ENCODE data around the gene TNK2. TPM values are rescaled to one million over a fixed set of nuclear protein-coding genes. Genes with fewer than 3 reads are reported as not detected.

Gene TNK2
- polyA plus RNA-seq, 3 donors, result 0.84 to 131 (median 1.8) TPM

DNA sequence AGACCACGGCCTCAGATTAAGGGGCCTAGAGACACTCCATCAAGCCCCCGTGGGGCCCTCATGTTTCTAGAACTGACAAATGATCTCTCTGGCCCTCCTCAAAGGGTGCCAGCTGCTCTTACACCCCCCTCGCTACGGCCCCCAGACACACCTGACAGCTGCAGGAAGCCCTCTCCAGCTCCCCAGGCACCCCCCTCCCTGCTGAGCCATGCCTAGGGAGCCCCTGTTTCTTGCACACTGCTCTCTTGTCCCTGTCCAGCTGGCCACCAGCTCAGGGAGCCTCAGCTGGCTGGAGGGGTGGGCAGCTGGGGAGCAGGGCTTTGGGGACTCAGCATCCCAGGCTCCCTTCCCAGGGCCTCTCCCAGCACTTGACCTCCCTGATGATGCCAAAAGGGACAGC lies 14.8 kb downstream of the TNK2 start:
- Mint-ChIP-seq H3K27ac (peak overlapping the region in 2 of 7 donors; percentile 50 to 73), H3K4me1 (peaks cover 41% of the 10 kb centered on the region)
- peaks cover 63% of the 10 kb centered on the region for H4K20me1 ChIP-seq (ENCODE audit: insufficient read depth, low read length)

DNA sequence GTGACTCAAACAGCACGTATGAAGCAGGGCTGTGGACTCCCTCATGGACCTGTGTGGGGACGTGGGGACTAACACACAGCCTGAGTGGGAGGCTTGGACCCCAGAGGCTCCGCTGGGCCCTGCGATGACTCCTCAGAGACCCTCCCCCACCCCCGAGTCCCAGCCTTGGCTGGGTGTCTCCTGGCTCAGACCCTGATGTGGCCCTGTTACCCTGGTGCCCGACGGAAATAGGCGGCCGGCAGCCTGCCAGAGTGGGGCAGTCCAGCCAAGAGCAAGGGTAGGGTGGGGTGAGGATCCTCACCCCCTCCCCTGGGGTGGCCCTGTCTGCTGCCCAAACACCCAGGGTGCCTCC lies 15.3 kb downstream of the TNK2 start:
- DNase-seq, result no peak
- intact Hi-C loops (cut with micrococcal nuclease), result no loop called here
- H3K9ac ChIP-seq (ENCODE audit: insufficient read depth, low read length, poor library complexity, severe bottlenecking), result no peak overlapping the region
- no peaks in the 10 kb centered on the region for H3K9me3 ChIP-seq (replicated peaks in 1 of 2; ENCODE audit: control insufficient read depth in 1 of 2, insufficient read depth in 1 of 2, low read length in 2 of 2)
- Mint-ChIP-seq H3K4me1 (peaks cover 36% of the 10 kb centered on the region), H3K36me3 (peaks cover 22 to 39% of the 10 kb centered on the region in 2 donors), H3K27ac (peak overlapping the region in 2 of 7 donors; percentile 22 to 50), H3K4me3 (no peak overlapping the region), H3K9me3 (peaks cover 0 to 1% (median 0%) of the 10 kb centered on the region in 7 donors), H3K27me3 (ENCODE audit: low read depth in 3 of 3) (no peaks in the 10 kb centered on the region)
- peak overlapping the region in 1 of 2 donors; percentile 45 for H3K27ac ChIP-seq (ENCODE audit: low read depth in 1 of 2, low read length in 2 of 2)
- H2AFZ ChIP-seq (ENCODE audit: insufficient read depth, low read depth, low read length, poor library complexity, severe bottlenecking), result no peak overlapping the region
- no peaks in the 10 kb centered on the region for H3K27me3 ChIP-seq (ENCODE audit: control insufficient read depth in 2 of 2, insufficient read depth in 2 of 2, low read length in 2 of 2)
- H3K79me2 ChIP-seq (ENCODE audit: insufficient read depth, low read length), result peaks cover 95% of the 10 kb centered on the region
- H3K4me2 ChIP-seq (replicated peaks; ENCODE audit: extremely low read depth, low read length, poor library complexity, severe bottlenecking), result no peak overlapping the region
- WGBS (ENCODE audit: insufficient coverage), result 31% methylated on average over 5 of the region's 9 CpGs
- no peak overlapping the region for H3K4me3 ChIP-seq (replicated peaks in 1 of 3; ENCODE audit: low read depth in 2 of 3, low read length in 3 of 3)
- peaks cover 41 to 50% of the 10 kb centered on the region in 2 donors for H3K4me1 ChIP-seq (ENCODE audit: control insufficient read depth in 1 of 2, insufficient read depth in 2 of 2, low read length in 2 of 2)
- H4K20me1 ChIP-seq (ENCODE audit: insufficient read depth, low read length), result peaks cover 68% of the 10 kb centered on the region
- TF ChIP-seq, protein P1, sequence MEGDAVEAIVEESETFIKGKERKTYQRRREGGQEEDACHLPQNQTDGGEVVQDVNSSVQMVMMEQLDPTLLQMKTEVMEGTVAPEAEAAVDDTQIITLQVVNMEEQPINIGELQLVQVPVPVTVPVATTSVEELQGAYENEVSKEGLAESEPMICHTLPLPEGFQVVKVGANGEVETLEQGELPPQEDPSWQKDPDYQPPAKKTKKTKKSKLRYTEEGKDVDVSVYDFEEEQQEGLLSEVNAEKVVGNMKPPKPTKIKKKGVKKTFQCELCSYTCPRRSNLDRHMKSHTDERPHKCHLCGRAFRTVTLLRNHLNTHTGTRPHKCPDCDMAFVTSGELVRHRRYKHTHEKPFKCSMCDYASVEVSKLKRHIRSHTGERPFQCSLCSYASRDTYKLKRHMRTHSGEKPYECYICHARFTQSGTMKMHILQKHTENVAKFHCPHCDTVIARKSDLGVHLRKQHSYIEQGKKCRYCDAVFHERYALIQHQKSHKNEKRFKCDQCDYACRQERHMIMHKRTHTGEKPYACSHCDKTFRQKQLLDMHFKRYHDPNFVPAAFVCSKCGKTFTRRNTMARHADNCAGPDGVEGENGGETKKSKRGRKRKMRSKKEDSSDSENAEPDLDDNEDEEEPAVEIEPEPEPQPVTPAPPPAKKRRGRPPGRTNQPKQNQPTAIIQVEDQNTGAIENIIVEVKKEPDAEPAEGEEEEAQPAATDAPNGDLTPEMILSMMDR (IDR thresholded peaks at IDR 0.05), result no peak
- H3K36me3 ChIP-seq (replicated peaks in 1 of 2; ENCODE audit: control insufficient read depth in 1 of 2, insufficient read depth in 2 of 2, low read length in 2 of 2), result peaks cover 17 to 35% of the 10 kb centered on the region in 2 donors

More for the DNA sequence above, 14.8 kb downstream of the TNK2 start:
- H3K36me3 ChIP-seq (replicated peaks in 1 of 2; ENCODE audit: control insufficient read depth in 1 of 2, insufficient read depth in 2 of 2, low read length in 2 of 2), result peaks cover 12 to 30% of the 10 kb centered on the region in 2 donors
- no peaks in the 10 kb centered on the region for H3K27me3 ChIP-seq (ENCODE audit: control insufficient read depth in 2 of 2, insufficient read depth in 2 of 2, low read length in 2 of 2)
- intact Hi-C loops (cut with micrococcal nuclease), result no loop called here
- no peaks in the 10 kb centered on the region for H3K27me3 Mint-ChIP-seq (ENCODE audit: low read depth in 3 of 3)
- H3K4me3 ChIP-seq (replicated peaks in 1 of 3; ENCODE audit: low read depth in 2 of 3, low read length in 3 of 3), result no peak overlapping the region
- H3K79me2 ChIP-seq (ENCODE audit: insufficient read depth, low read length), result peaks cover 95% of the 10 kb centered on the region
- H3K27ac ChIP-seq (ENCODE audit: low read depth in 1 of 2, low read length in 2 of 2), result peak overlapping the region in 1 of 2 donors; percentile 20
- no peaks in the 10 kb centered on the region for H3K9me3 ChIP-seq (replicated peaks in 1 of 2; ENCODE audit: control insufficient read depth in 1 of 2, insufficient read depth in 1 of 2, low read length in 2 of 2)
- 17% methylated on average over 4 of the region's 4 CpGs for WGBS (ENCODE audit: insufficient coverage)
- TF ChIP-seq, protein P1 (IDR thresholded peaks at IDR 0.05), result no peak
- no peak overlapping the region for H2AFZ ChIP-seq (ENCODE audit: insufficient read depth, low read depth, low read length, poor library complexity, severe bottlenecking)
- H3K4me3 Mint-ChIP-seq, result no peak overlapping the region
- H3K4me2 ChIP-seq (replicated peaks; ENCODE audit: extremely low read depth, low read length, poor library complexity, severe bottlenecking), result peak overlapping the region; percentile 99
- peaks cover 46 to 55% of the 10 kb centered on the region in 2 donors for H3K4me1 ChIP-seq (ENCODE audit: control insufficient read depth in 1 of 2, insufficient read depth in 2 of 2, low read length in 2 of 2)
- H3K9me3 Mint-ChIP-seq, result peaks cover 0 to 1% (median 0%) of the 10 kb centered on the region in 7 donors
- peaks cover 22 to 39% of the 10 kb centered on the region in 2 donors for H3K36me3 Mint-ChIP-seq
- no peak for DNase-seq
- H3K9ac ChIP-seq (ENCODE audit: insufficient read depth, low read length, poor library complexity, severe bottlenecking), result peak overlapping the region; percentile 88

Measured in CD14-positive monocyte (primary cell).